HG03045 (cell line): ENCODE results near the gene HSBP1L1.

Source experiments
- ATAC-seq: cut with Tn5 transposase; IDR thresholded peaks from one replicate; pipeline ENCODE4 v1.9.1; 2021; ENCODE audit warnings: mild to moderate bottlenecking, moderate library complexity; ENCODE audit not compliant: unreplicated experiment

The HSBP1L1 gene

GRCh38 chr18:79964330-79965118 is at the start of gene HSBP1L1:
HSBP1L1 (plus strand) TSS chr18:79964643; CDS start chr18:79964736, 93 bp downstream.
- ATAC-seq, result peak; percentile 84

- ATAC-seq, result no peak
These were observed 49.0 kb upstream of the HSBP1L1 start for GRCh38 chr18:79915161-79916127.

DNA sequence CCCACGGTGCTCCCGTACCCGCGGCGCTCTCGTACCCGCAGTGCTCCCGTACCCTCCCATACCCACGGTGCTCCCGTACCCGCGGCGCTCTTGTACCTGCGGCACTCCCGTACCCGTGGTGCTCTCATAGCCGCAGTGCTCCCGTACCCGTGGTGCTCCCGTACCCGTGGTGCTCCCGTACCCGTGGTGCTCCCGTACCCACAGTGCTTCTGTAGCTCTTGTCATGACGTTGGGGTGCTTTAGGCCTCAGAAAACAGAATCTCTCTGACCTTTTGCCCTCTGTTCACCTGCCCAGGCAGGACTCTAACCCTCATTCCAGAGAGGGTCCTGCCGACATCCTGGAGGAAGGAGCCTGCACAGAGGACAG is 48.3 kb upstream of the HSBP1L1 start:
- ATAC-seq, result no peak

GRCh38 chr18:79916546-79917168 is 47.8 kb upstream of the HSBP1L1 start:
- ATAC-seq, result no peak

DNA sequence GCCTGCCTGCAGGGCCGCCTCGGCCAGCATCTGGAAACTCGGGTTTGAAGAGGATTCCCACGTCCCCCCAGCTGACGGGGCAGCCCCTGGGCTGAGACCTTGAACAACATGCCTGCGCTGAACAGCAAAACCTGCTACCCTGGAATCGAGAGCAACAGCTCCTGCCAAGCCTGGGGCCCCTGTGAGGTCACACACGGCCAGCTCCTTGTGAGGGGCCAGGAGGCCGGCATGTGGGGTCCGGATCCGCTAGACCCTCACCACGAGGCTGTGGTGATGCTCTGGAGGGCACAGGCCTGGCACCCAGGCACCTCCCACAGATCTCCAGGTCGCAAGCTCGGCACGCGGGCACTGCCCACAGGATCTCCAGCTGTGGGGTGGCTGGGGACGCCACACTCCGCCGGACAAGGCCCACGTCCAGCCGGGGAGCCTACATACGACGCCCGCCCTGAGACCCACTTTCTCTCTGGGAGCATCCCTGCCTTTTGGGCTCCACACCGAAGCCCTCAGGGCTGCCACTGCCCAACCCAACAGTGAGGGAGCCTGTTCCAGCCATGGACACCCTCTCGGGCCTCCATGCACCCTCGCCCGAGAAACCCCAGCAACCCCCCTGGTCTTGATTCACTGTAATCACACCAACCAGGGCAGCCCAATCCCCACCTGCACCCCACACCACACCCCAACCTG is 47.1 kb upstream of the HSBP1L1 start:
- ATAC-seq, result no peak

- ATAC-seq, result no peak
These were observed 46.4 kb upstream of the HSBP1L1 start for GRCh38 chr18:79917853-79918614.

- no peak for ATAC-seq
These were observed 45.8 kb upstream of the HSBP1L1 start for GRCh38 chr18:79918615-79919011.

GRCh38 chr18:79919089-79919488 is 45.4 kb upstream of the HSBP1L1 start:
- no peak for ATAC-seq

DNA sequence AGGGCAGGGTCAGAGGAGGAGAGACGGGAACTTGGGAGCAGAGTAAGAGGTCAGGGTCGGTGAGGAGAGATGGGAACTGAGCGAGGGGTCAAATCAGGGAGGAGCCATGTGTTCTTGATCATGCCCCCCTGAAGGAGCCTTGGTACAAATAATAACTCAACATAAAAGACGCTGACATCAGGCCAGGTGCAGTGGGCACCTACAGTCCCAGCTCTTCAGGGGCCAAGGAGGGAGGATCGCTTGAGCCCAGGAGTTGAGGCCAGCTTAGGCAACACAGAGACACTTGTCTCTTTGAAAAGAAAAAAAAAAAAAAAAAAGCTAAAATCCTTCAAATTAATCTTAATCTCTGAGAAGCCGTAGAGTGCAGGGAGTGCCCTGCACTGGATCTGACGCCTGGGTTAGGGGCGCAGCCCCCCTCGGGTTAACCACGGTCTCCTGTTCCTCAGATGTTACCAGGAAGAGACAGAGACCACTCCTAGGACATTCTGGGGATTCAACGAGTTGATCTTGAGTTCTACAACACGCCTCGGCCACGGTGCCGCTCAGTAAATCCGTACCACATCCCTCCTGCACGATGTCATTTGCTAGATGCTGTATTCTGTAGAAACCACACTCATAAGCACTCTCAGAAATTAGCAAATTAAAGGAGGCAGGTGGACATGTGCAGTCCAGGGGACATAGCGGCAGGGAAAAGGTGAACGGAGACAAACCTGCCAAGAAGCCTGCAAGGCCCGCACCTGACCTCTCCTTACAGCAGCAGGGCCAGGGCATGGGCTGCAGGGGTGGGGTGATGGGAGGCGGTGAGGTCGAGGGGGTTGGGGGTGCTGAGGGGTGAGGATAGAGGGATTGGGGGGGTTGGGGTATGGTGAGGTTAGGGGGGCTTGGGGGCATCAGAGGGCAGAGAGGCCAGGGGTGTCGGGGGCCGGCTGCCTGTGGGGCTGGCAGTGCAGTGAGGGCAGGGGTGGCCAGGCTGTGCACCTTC is 42.2 kb upstream of the HSBP1L1 start:
- ATAC-seq, result no peak

- no peak for ATAC-seq
These were observed 41.5 kb upstream of the HSBP1L1 start for GRCh38 chr18:79922971-79923411.

- no peak for ATAC-seq
These were observed 40.4 kb upstream of the HSBP1L1 start for GRCh38 chr18:79923896-79924585.

DNA sequence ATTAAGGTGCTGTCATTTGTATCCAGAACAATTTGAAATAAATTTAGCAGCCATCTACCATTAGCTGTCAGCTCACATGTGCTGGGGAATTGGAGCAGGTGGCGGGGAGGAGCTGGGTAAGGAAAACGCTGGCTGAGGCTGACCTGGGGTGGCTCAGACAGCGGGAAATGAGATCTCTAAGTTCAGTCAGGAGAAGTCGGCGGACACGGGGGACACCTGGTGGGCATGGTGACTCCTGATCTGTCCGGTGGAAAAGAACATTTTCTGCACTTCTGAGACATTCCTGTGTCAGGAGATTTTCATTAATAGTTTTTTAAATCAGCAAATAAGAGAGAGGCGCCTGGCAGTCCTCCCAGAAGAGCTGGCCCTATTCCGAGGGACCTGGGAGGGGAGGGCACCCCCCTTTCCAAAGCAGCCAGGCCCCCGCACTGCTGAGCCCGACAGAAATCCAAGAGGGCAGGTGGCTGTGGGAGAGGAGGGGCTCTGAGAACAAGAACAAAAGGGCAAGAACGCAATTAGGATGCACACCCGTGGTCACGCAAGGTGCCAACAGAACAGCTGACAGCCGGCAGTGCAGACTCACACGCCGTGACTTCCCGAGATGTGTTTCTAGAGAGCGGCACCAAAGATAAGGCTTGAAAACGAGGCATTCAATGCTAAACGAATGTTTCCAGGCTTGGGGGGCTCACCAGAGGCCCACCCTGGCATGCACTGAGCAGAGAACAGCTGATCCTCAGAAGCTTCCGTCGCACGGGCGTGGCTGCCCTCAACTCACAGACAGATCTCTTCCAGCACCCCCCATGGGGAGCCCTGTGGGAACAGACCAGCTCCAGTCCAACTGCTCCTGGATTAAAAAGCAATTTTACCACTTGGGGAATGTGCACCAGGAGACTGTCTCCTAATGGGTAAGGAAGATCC is 39.4 kb upstream of the HSBP1L1 start:
- no peak for ATAC-seq

GRCh38 chr18:79926306-79926705 is 38.1 kb upstream of the HSBP1L1 start:
- ATAC-seq, result no peak

GRCh38 chr18:79926715-79927606 is 37.5 kb upstream of the HSBP1L1 start:
- no peak for ATAC-seq

DNA sequence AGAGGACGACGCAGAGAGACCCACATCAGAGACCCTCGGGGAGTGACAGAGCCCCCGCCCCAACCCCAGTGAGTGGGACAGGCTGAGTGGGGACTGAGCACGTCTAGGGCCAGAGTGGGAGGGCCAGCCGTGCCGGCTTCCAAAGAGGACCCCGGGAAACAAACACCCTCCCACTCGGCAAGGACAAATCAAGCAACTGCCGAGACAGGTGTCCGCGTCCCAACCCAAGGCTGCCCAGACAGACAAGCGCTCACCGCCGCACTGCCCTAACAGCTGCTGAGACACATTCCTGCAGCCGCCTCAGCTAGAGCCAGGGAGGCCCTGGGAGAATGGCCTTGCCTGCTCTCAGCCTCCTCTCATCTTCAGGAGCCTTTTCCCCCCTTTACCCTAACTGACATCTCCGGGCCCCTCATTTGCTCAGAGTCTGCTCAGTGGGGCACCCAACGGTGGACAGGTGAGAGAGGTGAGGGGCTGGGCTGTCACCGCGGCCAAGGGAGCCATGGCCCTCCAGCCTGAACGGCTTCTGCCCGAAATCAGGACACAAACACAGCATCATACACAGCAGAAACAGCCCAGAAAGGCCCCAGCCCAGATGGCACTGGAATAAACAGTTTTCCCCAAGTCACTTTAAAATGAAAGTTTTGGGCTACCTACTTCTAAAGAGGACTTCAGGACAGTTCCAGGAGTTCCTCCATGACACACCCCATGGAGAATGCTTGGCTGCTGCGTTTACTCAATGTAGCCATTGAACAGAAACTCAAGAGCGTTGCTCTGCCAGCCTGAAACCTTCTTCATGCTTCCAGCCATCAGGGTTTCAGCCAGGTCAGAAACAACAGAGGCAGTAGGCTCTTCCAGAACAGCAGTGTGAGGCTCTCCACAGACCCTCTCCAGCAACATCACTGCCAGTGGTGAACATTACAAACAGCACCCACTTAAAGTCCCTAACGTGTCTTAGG is 36.6 kb upstream of the HSBP1L1 start:
- ATAC-seq, result no peak
